Myocyte (in vitro differentiated cells): ENCODE measurements around the gene ADGRV1. TPM values are rescaled to one million over a fixed set of nuclear protein-coding genes. Genes with fewer than 3 reads are reported as not detected.
"Not testable (repeated sequence)": the region's sequence is repeated elsewhere in the genome, so short reads cannot be mapped to it uniquely, and the experiment has no call there.

ENCODE experiments used
- DNase-seq: peaks from one replicate; pipeline ENCODE4 v3.0.0-alpha.2; 2012; ENCODE audit warnings: low read depth
- total RNA-seq: library from RNA; depleted of rRNA; stranded (reverse); fragments of >200 nt; gene quantifications from 2 replicates; pipeline ENCODE4 v1.2.3, GENCODE V29; 2014

Gene ADGRV1
- total RNA-seq, 1 donor from 2014 or later = 3.9 TPM

DNA sequence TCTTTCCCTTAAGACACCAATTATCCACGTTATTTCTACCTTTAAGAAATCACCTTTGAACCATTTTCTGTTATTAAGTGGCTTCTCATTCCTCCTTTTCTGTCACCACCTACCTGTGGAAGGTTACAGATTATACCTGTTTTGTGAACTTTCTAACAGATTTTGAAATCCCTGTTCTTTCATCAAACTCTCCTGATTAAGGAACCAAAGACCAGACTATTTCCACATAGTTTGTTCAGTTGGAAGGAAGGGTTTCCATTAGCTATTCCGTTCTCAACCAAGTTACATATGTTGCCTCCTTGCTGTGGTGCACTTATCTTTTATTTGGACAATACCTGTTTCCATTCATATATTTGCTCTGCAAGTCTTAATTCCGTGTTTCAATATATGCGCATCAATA, 343.6 kb downstream of the ADGRV1 start:
- no peak for DNase-seq

DNA sequence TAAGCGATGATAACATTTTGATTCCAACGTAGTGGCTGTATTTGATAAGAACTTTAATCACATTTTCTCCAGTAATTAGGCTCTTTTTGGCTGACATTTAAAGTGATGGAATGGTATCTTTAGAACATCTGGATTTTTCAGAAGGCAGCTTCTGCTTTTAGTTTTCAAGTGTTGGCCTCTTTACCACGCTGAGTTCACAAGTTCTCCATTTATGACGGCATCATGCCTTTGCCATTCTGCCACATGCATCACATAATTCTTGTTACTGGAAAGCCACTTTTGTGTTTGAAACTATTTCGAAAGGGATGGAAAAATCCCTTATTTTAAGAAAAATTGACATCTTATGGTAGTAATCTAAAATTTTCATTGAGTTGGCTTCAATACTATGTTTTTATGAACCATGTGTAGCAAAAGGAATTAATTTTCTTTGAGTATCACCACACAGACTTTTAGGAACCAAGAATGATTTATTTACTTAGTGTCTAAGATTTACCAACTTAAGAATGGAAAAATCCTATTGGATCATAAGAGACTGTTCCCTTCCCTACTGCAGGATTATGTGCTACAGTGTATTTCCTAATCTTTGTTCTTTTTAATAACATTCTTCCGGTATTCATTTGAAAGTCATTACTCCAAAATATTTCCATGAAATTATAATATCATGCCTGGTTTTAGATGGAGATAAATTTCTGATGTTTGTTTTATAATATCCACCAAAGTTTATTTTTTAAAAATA, 344.2 kb downstream of the ADGRV1 start:
- no peak for DNase-seq

DNA sequence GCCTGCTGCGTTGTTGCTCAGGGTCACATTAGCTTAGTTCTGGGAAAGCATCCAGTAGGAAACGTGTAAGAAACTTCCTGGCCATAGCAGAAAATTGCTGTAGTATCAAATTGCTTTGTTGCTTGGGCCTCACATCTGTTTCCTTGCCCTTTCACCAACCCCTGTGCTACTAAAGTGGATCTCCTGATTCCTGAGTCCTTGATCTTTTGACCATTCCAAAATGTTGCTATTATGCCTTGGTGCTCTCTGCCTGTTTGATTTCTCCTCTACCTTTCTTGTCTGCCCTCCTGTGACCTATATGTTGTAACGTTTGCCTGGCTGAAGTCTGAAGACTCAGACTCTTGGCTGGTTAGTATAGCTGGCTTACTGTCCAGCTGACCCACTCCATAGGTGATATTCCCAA, 350.5 kb downstream of the ADGRV1 start:
- DNase-seq = peak; percentile 65

DNA sequence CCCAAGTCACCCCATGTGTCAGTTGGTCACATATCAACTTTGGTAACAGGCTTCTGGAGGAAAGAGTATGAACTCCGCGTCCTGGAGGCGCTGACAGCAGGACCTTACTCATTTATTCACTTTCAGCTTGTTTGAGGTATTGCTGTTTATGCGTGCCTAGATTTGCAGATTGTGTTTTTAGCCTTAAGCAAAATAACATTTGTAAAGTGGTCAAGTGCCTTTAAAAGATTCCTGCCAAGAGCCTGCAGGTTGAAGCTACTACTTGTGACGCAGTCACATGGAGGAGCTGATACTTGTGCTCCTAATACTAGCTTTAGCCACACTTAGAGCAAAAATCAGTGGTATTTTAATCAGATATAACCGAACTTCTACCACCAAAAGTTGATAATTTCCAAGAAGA, 351.3 kb downstream of the ADGRV1 start:
- DNase-seq = no peak

DNA sequence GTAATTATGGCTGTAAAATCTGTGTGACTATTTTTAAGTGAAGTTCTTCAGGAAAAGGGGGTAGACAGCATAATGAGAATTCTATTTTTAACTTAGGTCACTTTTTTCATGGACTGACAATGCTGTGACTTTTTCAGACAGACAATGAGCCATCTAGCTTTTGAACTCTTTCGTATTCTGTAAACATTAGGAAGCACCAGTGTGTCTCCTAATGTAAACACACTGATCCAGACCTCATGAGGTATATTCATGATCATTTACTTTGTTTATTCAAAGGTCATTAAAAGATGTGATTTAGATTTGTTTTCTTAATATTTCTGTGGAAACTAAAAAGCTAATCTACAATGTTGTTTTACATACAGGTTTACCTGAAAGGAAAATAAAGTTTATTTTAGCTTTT, 352.6 kb downstream of the ADGRV1 start:
- DNase-seq = no peak

DNA sequence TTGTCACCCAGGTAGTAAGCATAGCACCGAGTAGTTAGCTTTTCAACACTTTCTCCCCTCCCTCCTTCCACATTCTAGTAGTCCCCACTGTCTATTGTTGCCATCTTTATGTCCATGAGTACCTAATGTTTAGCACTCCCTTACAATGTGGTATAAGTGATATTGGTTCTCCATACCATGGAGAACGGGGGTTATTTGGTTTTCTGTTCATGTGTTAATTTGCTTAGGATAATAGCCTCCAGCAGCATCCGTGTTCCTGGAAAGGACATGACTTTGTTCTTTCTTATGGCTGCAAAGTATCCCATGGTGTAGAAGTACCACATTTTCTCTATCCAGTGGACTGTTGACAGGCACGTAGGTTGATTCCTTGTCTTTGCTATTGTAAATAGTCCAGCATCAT, 353.9 kb downstream of the ADGRV1 start:
- DNase-seq = no peak

DNA sequence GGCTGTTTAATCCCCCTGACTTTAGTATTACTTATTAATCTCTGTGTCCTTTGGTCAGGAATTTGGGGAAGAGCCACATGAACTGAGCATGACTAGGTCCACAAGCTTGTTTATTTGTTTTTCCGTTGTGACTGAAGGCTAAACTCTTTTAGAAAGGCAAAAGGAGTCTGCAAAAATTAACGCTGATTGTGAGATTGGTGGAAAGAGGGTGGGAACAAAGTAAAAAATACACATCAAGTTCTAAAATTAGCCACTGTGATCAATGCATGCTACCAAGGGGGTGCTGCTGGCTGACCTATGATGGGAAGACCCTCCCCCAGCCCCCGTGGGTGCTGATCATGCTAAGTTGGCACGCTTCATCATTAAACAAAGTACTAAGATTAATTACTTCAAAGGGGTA, 356.8 kb downstream of the ADGRV1 start:
- no peak for DNase-seq

DNA sequence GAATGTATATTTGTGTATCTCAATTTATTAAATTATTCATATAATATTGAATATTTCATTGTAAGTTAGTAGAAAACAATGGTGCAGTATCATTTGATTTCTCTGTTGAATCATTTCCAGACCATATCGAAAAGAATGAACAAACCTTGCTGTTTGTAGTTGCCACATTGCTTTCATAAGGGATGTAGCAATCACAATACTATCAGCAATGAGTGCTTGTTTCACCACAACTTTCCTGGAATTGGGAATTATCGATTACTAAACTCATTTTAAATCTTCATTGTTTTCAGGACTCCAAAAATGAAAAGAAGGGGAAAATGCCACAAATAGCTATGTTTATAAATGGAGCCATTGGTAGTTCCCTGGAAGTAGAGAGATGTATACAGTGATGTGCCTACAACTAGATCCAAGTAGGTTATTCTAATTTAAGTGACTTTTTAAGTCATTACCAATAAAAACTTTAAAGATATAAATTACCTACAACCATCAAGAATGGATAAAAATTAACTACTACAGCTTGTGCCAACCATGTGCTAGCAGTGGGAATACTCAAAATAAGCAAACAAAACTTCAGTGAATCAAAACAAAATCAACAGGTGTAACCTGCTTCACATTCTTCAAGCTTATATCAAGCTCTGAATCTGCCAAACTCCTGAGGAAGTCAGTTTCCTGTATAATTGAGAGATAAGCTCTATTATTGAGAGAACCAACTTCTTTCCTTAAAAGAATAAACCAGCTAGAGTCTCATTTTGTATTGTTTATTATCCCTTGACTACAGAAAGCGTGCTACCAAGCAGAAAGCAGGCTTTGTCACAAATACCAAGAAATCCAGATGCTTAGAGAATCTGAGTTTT, 358.6 kb downstream of the ADGRV1 start:
- DNase-seq = no peak

DNA sequence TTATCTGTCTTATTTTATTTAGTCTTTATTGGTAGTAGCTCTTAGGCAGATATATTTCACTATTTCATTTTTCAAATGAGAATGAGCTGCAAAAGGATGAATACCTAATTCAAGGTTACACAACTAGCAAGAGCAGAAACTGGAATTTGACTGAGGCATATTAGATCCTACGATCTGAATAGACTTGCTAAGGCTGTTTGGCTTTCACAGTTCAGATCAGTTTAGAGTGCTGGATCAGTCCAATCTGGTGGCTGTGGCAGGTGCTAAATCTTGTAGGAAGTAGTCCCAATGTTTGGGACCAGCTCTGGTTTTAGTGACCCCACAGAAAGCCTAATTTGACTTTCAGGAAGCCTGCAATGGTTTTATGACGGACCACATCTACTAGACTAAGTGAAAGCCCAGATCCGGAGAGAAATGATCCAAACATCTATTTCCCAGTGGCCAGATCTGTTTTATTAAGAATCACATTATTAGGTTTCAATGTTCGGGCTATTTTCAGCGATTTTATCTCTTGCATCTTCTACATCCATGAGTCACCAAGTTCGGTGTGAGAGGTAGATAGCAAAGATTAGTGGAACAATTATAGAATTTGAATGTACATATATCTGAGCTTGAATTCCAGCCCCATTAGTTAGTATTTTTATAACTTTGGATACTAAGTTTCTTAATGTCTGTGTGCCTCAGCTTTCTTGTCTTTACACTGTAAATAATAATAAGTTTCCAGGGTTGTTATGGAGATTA, 359.5 kb downstream of the ADGRV1 start:
- no peak for DNase-seq

DNA sequence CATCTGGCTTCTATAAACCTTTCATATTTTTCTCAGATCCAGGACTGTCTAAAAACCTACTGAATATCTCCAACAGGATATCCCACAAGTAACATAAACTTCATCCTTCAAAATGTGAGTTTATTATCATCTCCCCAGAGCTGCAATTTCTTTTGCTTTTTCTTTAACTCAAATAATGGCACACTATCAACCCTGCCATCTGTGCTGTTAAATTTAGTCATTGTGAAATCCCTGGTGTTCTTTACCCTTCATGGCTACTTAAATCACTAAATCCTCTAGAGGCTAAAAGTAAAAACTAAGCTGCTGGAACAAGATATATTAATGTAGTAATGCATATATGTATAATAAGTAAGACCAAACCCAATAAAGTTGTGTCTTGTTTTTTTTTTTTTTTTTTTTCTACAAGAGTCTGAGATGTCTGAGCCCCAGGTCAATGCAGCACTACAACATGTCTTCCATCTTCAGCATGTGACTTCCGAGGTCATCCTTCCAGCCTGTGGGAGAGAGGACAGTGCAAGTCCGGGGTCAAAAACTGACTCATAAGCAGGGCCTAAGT, 362.9 kb downstream of the ADGRV1 start:
- DNase-seq = no peak

DNA sequence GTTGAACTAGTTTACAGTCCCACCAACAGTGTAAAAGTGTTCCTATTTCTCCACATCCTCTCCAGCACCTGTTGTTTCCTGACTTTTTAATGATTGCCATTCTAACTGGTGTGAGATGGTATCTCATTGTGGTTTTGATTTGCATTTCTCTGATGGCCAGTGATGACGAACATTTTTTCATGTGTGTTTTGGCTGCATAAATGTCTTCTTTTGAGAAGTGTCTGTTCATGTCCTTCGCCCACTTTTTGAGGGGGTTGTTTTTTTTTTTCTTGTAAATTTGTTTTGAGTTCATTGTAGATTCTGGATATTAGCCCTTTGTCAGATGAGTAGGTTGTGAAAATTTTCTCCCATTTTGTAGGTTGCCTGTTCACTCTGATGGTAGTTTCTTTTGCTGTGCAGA, 365.6 kb downstream of the ADGRV1 start:
- DNase-seq = not testable (repeated sequence)

DNA sequence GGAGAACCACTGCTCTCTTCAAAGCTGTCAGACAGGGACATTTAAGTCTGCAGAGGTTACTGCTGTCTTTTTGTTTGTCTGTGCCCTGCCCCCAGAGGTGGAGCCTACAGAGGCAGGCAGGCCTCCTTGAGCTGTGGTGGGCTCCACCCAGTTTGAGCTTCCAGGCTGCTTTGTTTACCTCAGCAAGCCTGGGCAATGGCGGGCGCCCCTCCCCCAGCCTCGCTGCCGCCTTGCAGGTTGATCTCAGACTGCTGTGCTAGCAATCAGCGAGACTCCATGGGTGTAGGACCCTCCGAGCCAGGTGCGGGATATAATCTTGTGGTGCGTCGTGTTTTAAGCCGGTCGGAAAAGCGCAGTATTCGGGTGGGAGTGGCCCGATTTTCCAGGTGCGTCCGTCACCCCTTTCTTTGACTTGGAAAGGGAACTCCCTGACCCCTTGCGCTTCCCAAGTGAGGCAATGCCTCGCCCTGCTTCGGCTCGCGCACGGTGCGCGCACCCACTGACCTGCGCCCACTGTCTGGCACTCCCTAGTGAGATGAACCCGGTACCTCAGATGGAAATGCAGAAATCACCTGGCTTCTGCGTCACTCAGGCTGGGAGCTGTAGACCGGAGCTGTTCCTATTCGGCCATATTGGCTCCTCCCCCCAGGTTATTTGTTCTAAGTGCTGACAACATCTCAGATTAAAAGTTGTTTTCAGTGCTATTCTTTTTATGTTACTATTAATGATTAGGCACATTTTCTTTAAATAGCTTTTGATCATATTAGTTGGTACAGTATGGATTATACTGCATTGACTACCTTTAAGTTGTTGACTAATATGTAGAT, 370.6 kb downstream of the ADGRV1 start:
- DNase-seq = not testable (repeated sequence)

DNA sequence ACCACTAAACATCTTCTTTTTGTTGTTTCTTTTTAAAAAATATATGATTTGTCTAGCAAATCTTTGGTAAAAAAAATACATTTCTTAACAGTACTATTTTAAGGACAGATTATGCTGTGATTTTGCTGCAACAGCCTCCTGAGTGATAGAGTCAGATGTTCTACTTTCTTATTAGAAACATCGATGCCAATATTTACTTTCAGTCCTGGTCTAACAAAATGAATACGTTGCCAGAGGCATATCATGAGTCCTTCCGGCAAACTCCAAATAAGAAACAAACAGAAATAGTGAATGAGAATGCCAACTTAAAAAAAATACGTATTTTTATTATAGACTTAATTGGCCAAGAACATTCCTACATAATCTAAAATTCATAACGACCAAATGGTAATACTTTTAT, 371.5 kb downstream of the ADGRV1 start:
- no peak for DNase-seq

DNA sequence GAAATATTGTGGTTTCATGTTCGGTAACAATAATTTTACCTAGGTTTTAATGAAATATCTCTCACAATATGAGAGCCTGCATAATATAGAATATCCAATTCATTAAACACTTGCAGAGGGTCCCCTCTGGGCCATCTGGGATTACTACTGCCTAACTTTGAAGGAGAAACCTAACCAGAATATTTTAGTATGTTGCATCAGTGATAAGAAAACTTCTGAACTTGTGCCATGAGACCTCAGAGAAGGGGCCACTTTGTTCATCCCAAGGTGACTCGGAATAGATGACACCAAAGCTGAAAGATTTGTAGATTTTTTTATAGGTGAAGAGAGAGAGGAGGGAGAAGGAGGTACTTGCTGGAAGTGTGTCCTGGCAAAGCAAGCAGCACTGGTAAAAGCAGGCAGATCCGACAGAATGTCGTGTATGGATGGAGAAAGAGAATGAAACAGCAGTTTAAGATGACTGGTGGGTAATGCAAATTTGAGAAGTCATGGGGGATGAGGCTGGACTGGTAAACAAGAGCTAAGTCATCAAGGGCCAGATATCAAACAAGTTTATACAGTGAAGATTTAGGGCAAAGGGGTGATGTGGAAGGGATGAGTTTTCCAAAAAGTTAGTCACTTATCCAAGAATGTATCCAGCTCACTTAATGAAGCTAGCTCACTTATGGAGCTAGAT, 372.3 kb downstream of the ADGRV1 start:
- DNase-seq = no peak

DNA sequence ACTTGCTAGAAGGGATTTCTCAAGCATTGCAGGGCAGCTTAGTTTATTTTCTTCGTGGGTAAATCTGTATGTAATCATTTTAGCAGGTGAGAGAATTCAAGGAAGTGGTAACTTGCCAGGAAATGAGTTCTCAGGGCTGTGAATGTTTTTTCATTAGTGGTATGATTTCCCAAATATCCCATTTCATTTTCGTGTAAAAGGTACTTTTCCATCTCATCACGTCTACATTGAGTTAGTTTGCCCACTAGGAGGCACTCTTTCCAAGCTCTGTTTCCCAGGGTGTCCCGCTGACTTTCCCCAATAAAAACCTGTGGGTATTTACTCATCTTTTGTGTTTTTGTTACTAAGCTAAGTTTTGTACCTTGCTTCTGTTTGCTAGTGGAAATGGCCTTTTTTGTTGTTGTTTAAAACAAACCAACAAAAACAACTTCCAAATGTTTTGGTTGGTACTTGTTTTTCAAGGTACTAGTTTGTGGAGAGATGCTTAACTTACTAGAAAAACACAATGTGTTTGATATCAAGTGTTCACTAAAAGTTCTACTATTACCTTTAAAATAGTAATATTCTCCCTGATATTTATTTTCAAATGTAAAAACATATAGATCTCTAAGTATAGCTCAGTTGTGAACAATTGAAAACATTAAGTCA, 373.6 kb downstream of the ADGRV1 start:
- peak; percentile 76 for DNase-seq

DNA sequence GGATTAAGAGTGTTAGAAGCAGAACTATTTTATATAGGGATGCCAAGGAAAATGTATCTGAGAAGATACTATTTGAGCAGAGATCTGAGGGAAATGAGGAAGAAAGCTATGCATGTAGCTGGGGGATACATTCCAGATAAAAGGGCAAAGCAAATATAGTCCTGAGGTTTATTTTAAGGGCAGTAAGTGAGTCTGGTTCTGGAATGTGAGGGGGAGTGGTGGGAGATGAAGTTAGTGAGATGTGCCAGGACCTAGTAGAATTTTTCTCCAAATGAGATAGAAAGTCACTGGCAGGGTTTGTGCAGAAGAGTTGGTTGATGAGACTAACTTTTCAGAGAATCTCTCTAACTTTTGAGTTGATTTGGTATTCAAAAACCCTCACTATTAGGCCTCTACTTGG, 374.7 kb downstream of the ADGRV1 start:
- no peak for DNase-seq

DNA sequence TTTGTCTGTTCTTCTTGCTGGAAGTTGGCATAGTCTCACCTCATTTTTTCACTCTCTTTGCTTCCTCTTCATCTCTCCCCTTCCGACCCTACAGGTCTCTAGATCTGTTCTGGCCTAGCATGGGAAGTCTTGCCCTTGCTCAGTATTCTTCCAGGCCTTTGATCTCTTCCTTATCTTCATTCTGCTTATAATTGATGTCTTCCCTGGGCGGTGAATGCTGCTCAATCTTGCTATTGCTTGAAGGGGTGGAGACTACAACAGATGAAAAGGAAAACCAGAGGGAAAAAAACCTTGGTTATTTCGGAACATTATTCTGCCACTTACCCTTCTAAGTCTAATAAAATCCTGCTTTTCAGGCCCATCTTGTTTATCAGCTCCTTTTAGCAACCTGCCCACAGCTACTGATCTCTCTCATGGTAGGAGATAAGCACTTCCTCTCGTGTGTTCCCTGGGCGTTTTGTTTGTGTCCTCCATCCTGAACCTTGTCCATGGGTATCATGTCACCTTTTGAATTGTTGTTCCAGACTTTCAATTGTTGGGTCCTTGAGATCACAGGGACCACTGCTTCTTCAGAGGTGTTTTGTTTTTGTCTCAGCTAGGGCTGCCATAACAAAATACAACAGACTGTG, 375.6 kb downstream of the ADGRV1 start:
- DNase-seq = no peak

DNA sequence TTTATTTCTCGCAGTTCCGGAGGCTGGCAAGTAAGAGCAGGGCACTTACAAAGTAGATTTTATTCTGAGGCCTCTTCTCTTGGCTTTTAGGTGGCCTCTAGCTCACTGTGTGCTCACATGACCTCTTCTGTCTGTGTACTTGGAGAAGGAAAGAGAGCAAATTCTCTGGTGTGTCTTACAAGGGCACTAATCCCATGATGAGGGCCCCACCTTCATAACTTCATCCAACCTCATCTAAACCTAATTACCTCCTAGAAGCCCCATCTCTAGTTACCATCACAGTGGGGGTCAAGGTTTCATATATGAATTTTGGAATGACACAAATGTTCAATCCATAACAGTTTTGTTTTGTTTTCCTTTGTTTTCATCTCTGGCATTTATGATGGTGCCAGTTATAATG, 376.1 kb downstream of the ADGRV1 start:
- no peak for DNase-seq

DNA sequence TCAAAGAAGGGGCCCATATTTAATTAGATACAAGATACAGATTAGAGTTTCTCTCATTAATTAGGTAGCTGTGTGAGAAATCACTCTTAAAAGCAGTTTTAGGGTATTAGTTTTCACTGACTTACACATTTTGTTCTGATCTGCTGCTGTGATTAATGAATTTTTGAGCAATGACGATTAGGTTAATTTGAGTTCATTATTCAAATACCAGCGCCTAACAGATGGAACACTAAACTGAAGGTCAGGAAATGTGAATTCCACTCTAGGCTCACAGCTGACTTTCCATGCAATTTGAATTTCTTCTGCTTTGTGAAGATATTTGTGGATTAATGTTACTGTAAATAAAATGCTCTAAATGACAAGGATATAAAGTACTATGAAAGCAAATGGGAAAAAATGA, 380.6 kb downstream of the ADGRV1 start:
- peak; percentile 24 for DNase-seq
